RWPE1 (cell line): Measurements from ENCODE around the gene APPL2.

Experiments
- CTCF ChIA-PET: fragments of 350-600 bp; sonication (Branson Sonifier 250); formaldehyde crosslinking; extraction: SDS; loops from one replicate; lab custom pipeline; 2021; lab: Yijun Ruan, JAX
- POLR2A ChIA-PET: fragments of 400-600 bp; formaldehyde crosslinking; extraction: SDS; loops from one replicate; lab custom pipeline; 2020; ENCODE audit warnings: antibody characterized with exemption; ENCODE audit not compliant: low non-redundant PET; lab: Yijun Ruan, JAX
- DNase-seq: peaks from one replicate; pipeline ENCODE4 v3.0.0; 2012; ENCODE audit warnings: low spot score
- H3K27ac ChIP-seq: fragments of 450-650 bp; 2 replicates; pipeline ENCODE4 v1.5.1; 2017
- CTCF ChIP-seq: fragments of 450-650 bp; conservative IDR thresholded peaks from 2 replicates; pipeline ENCODE4 v1.5.1; 2017; ENCODE audit warnings: low read depth, mild to moderate bottlenecking

APPL2 gene

GRCh38 chr12:105222284-105222655 lies 13.7 kb downstream of the APPL2 start:
- TF ChIP-seq CTCF = no peak
- H3K27ac ChIP-seq = no peak overlapping the region
- POLR2A ChIA-PET = no interaction called here
- DNase-seq = no peak
- CTCF ChIA-PET = no interaction called here

GRCh38 chr12:105221583-105222283 lies 14.2 kb downstream of the APPL2 start:
- CTCF ChIA-PET = no interaction called here
- DNase-seq = no peak
- H3K27ac ChIP-seq = no peak overlapping the region
- TF ChIP-seq CTCF = no peak
- POLR2A ChIA-PET = no interaction called here

- ChIA-PET POLR2A (no interaction called here), CTCF (no interaction called here)
- no peak for DNase-seq
Measured at GRCh38 chr12:105220929-105221290, 15.1 kb downstream of the APPL2 start.

GRCh38 chr12:105220150-105220928 lies 15.6 kb downstream of the APPL2 start:
- POLR2A ChIA-PET = no interaction called here
- CTCF ChIA-PET = no interaction called here
- H3K27ac ChIP-seq = no peak overlapping the region
- DNase-seq = no peak
- no peak for TF ChIP-seq CTCF

More at GRCh38 chr12:105220929-105221290, 15.1 kb downstream of the APPL2 start:
- H3K27ac ChIP-seq = no peak overlapping the region
- TF ChIP-seq CTCF = no peak

GRCh38 chr12:105219261-105220028 lies 16.5 kb downstream of the APPL2 start:
- ChIA-PET POLR2A (no interaction called here), CTCF (no interaction called here)
- no peak overlapping the region for H3K27ac ChIP-seq
- TF ChIP-seq CTCF = no peak
- no peak for DNase-seq

- no peak overlapping the region for H3K27ac ChIP-seq
- no peak for DNase-seq
- POLR2A ChIA-PET = no interaction called here
- CTCF ChIA-PET = no interaction called here
- TF ChIP-seq CTCF = no peak
Measured at GRCh38 chr12:105218434-105218833, 17.5 kb downstream of the APPL2 start.
